Natural killer cell treated with Interleukin-12 subunit alpha and Interleukin-12 subunit beta and Interleukin-15 and Interleukin-18, amount 100 ng/mL, for 72 hours (primary cell): ENCODE measurements around the gene KCNH3. TPM values are rescaled to one million over a fixed set of nuclear protein-coding genes. Genes with fewer than 3 reads are reported as not detected.

Source experiments
- ATAC-seq, 2 donors: fragments of 150-1000 bp; cut with Tn5 transposase in 1 of 2; sonication (Bioruptor Pico), chemical (Tn5 transposase) in 1 of 2; 2 replicates each; pipeline ENCODE4 v1.10.0; 2021
- DNase-seq: peaks from one replicate; pipeline ENCODE4 v3.0.0; 2022; ENCODE audit warnings: low spot score
- H3K27ac Mint-ChIP-seq, 2 donors: 1 replicate in 1 of 2; 2 replicates in 1 of 2; pipeline ENCODE4 v1.8.0; 2022; ENCODE audit warnings: mixed read lengths in 2 of 2, mild to moderate bottlenecking in 1 of 2, moderate library complexity in 1 of 2
- H3K27me3 Mint-ChIP-seq, 2 donors: 1 replicate in 1 of 2; 2 replicates in 1 of 2; pipeline ENCODE4 v1.8.0; 2022; ENCODE audit warnings: mixed read lengths in 2 of 2
- H3K36me3 Mint-ChIP-seq: one replicate; pipeline ENCODE4 v1.8.0; 2022; ENCODE audit warnings: mixed read lengths
- H3K4me1 Mint-ChIP-seq, 2 donors: 1 replicate in 1 of 2; 2 replicates in 1 of 2; pipeline ENCODE4 v1.8.0; 2022; ENCODE audit warnings: low read depth in 2 of 2, mixed read lengths in 2 of 2, mild to moderate bottlenecking in 1 of 2
- H3K4me3 Mint-ChIP-seq: one replicate; pipeline ENCODE4 v1.8.0; 2022; ENCODE audit warnings: mixed read lengths
- H3K9me3 Mint-ChIP-seq: 2 replicates; pipeline ENCODE4 v1.8.0; 2022; ENCODE audit warnings: mixed read lengths
- total RNA-seq, 2 donors: library from RNA; stranded (reverse); gene quantifications; one replicate each; pipeline ENCODE4 v1.2.3, GENCODE V29; 2022

KCNH3 gene
- total RNA-seq, 2 donors from 2014 or later = 0.50 to 0.70 TPM

DNA sequence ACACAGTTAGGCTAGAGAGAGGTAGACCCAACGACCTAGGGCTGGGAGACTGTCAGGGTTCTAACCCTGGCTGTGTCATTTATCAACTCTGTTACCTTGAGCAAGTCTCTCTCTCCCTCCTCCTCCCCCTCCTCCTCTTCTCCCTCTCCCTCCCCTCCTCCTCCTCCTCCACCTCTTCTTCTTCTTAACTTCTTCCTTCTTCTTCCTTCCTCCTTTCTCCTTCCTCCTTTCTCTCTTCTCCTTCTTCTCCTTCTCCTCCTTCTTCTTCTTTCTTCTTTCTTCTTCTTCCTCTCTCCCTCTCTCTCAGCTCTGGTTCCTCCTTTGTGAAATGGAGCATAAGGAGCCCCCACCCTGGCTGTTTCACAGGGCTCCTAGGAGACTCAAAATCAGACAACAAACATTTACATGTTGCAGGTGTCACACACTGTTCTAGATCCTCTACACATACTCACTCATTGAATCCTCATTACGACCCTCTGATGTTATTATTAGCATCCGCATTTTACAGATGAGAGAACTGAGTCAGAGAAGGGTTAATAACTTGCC is 2.2 kb upstream of the KCNH3 start:
- no peak overlapping the region for H3K4me3 Mint-ChIP-seq
- H3K9me3 Mint-ChIP-seq = no peaks in the 10 kb centered on the region
- ATAC-seq = no peak
- H3K4me1 Mint-ChIP-seq = peaks cover 0 to 11% of the 10 kb centered on the region in 2 donors
- H3K27ac Mint-ChIP-seq = no peak overlapping the region
- DNase-seq = no peak
- no peaks in the 10 kb centered on the region for H3K36me3 Mint-ChIP-seq
- H3K27me3 Mint-ChIP-seq = peaks cover 16 to 22% of the 10 kb centered on the region in 2 donors

DNA sequence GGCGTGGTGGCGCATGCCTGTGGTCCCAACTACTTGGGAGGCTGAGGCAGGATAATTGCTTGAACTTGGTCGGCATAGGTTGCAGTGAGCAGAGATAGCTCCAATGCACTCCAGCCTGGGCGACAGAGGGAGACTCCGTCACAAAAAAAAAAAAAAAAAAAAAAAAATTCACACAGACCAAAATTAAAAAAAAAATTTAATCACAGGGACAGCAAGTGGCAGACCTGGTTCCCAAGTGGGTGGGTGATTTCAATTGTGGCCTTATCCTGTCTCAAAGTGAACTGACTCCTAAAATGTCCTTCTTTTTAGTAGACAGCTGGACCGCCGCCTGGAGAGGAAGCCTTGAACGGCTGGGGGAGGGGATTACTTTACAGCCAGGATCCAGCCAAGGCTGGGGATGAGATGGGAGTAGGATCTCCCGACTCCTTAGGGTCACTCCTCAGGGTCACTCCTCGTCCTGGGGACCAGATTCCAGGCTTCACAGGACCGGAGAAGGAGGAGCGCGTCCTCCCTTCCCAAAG is 1.5 kb upstream of the KCNH3 start:
- Mint-ChIP-seq H3K27me3 (peaks cover 18 to 22% of the 10 kb centered on the region in 2 donors), H3K4me1 (peaks cover 0 to 11% of the 10 kb centered on the region in 2 donors), H3K27ac (no peak overlapping the region), H3K36me3 (no peaks in the 10 kb centered on the region), H3K4me3 (no peak overlapping the region), H3K9me3 (no peaks in the 10 kb centered on the region)
- no peak for ATAC-seq
- DNase-seq = no peak

DNA sequence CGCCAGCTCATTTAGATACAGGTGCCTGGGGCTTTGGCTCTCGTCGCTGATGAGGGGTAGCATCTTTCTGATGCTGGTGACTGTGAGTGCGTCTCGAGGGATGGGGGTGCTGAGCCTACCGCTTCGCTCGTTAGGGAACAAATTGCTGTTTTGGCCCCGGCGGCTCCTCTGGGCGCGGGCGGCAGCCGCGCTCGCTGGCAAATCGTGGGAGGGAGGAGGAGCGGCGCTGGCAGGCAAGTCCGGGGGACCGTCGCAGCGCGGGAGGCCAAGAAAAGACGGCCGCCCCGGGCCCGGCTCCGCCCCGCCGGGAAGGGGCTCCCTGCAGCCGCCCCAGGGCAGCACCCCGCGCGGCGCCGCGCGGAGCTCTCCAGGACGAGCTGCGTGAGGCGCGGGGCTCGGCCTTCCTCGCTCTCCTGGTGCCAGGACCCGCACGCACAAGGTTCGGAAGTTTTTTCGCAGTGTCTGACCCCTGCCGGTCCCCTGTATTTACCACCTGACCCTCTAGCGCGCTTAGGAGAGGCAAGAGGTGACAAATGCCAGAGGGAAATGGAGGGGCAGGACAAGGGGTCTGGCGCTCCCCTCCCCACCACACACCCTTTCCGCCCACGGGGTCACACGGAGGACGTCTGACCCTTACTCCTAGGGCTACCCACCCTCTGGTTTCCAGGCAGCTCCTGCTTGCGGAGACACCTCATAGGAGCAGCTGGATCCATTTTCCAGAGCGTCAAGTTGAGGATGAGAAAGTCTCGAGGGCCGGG is 899 bp upstream of the KCNH3 start:
- H3K9me3 Mint-ChIP-seq = no peaks in the 10 kb centered on the region

DNA sequence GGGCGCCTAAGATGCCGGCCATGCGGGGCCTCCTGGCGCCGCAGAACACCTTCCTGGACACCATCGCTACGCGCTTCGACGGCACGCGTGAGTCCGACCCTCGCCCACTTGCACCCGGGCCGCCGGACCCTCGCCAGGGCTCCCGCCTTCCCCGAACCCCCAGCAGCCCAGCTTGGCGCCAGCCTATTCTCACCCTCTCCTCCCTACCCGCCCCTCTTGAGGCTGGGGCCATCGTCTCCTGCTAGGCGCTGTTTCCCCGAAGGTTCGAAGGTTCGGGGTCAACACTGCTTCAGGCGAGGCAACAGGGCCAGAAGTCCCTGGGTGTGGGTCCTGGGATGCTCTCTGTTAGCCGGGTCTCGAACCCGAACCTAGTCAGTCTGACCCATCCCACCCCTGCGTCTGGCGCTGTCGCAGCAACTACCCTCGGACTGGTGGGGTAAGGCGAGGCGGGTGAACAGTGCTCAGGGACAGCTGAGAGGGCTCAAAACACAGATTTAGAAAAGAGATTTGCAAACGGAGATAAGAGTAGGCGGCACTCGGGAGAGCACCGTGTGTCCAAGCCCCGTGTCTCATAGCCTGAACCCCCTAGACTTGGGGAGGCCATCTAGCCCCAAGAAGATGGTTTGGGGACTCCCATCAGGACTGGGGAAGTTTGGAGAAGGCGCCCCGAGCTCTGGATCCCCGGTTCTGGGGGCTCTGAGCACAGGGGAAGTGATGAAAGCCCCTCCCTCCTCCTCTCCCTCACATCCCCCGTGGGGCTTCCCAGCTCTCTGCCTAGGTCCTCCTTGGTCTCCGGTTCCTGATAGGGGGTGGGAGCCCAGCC is 787 bp downstream of the KCNH3 start:
- Mint-ChIP-seq H3K27me3 (peaks cover 22 to 24% of the 10 kb centered on the region in 2 donors), H3K9me3 (no peaks in the 10 kb centered on the region), H3K4me3 (peak overlapping the region; percentile 52), H3K27ac (no peak overlapping the region), H3K4me1 (peaks cover 0 to 11% of the 10 kb centered on the region in 2 donors), H3K36me3 (no peaks in the 10 kb centered on the region)
- ATAC-seq (no peak), DNase-seq (no peak)

More for the DNA sequence above, 899 bp upstream of the KCNH3 start:
- Mint-ChIP-seq H3K27ac (no peak overlapping the region), H3K36me3 (no peaks in the 10 kb centered on the region), H3K4me3 (peak overlapping the region; percentile 34), H3K27me3 (peaks cover 19 to 22% of the 10 kb centered on the region in 2 donors), H3K4me1 (peaks cover 0 to 11% of the 10 kb centered on the region in 2 donors)
- DNase-seq (no peak), ATAC-seq (peak in 1 of 2 donors; percentile 5)

DNA sequence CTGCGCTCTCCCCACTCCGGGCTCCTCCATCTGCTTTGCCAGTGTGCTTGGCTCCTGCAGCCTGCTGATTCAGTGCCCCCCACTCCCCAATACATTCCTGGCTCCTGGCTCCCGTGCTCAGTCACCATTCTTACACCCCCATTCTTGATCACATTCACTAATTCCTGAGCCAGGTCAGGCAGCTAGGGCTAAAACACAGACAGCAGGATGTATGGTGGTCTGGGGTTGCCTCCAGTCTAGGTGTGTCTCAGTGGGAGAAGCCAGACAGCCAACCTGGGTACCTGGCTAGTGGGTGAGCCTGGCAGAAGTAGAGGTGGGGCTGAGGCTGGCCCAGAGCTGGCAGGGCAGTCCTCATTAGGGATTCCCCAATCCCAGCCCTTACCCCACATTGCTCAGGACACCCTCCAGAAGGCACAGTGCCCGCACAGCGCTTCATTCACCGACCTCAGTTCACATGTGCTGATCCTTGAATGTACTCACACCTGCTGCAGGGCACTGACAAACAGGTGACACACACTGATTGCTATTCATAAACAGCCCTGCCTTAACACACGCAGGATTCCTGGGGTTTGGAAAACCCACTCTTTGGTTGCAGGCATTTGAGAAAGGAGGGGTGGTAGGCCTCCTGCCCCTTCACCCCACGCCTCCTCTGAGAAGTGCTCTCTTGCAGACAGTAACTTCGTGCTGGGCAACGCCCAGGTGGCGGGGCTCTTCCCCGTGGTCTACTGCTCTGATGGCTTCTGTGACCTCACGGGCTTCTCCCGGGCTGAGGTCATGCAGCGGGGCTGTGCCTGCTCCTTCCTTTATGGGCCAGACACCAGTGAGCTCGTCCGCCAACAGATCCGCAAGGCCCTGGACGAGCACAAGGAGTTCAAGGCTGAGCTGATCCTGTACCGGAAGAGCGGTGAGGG is 1.7 kb downstream of the KCNH3 start:
- peaks cover 0 to 11% of the 10 kb centered on the region in 2 donors for H3K4me1 Mint-ChIP-seq
- H3K4me3 Mint-ChIP-seq = peak overlapping the region; percentile 52
- H3K27me3 Mint-ChIP-seq = peaks cover 23 to 29% of the 10 kb centered on the region in 2 donors
- DNase-seq = no peak
- H3K36me3 Mint-ChIP-seq = no peaks in the 10 kb centered on the region
- ATAC-seq = no peak
- H3K9me3 Mint-ChIP-seq = no peaks in the 10 kb centered on the region
- H3K27ac Mint-ChIP-seq = no peak overlapping the region

DNA sequence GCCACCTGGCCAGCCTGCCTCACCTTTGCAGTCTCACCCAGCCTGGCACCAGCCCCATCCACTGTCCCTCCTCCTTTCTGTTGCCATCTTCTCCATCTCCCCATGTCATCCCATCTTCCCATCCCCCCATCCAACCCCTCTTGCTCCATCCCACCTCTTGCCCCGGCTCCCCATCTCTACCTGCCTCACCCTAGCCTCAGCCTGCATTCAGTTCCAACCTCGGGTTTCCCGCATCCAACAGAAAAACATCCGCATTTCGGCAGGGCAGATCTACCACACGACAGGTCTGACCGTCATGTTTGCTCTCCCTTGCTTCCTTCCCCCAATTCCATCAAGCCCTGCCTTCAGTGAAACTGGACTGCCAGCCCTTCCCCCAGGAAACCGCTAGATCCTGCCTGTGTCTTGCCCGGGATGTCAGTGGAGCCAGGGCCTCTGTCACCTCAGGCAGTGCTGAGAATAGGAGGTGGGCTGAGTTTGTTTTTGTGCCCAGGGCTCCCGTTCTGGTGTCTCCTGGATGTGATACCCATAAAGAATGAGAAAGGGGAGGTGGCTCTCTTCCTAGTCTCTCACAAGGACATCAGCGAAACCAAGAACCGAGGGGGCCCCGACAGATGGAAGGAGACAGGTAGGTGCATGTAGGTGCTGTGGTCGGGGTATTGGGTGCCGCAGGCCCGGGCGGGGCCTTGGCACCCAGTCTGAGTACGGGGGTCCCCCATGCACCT is 2.5 kb downstream of the KCNH3 start:
- Mint-ChIP-seq H3K27me3 (peaks cover 26 to 28% of the 10 kb centered on the region in 2 donors), H3K4me3 (no peak overlapping the region), H3K27ac (no peak overlapping the region), H3K4me1 (peaks cover 0 to 11% of the 10 kb centered on the region in 2 donors), H3K36me3 (no peaks in the 10 kb centered on the region), H3K9me3 (no peaks in the 10 kb centered on the region)
- no peak for DNase-seq
- no peak for ATAC-seq

DNA sequence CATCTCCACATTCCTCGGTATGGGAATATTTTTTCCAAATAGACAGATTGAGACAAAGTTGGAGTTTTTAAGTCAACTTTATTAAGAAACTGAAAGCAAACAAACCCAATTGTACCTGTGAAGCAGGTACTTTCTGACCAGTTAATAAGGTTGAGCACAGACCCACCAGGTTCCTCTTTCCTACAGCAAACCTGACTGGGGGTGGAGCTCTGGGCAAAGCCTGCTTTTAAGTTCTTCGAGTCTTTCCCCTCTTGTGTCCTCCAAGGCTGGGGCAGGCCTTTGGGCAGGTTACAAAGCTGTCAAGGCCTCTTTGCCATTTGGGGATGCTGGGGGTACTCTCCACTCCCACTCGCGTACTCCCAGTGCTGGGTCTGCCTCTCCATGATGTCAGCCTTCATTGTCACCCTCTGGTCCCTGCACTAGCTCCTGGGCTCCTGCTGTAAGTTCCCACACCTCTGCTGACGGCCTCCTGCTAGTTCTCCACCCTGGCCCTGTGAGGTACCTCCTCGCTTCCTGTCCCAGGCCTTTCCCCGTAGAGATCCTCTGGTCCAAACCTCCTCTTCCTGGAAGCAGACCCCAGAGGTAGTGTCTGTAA is 3.2 kb downstream of the KCNH3 start:
- Mint-ChIP-seq H3K27ac (no peak overlapping the region), H3K27me3 (peaks cover 21% of the 10 kb centered on the region in 2 donors), H3K9me3 (no peaks in the 10 kb centered on the region), H3K4me1 (peaks cover 0 to 11% of the 10 kb centered on the region in 2 donors), H3K4me3 (no peak overlapping the region), H3K36me3 (no peaks in the 10 kb centered on the region)
- no peak for ATAC-seq
- DNase-seq = no peak

DNA sequence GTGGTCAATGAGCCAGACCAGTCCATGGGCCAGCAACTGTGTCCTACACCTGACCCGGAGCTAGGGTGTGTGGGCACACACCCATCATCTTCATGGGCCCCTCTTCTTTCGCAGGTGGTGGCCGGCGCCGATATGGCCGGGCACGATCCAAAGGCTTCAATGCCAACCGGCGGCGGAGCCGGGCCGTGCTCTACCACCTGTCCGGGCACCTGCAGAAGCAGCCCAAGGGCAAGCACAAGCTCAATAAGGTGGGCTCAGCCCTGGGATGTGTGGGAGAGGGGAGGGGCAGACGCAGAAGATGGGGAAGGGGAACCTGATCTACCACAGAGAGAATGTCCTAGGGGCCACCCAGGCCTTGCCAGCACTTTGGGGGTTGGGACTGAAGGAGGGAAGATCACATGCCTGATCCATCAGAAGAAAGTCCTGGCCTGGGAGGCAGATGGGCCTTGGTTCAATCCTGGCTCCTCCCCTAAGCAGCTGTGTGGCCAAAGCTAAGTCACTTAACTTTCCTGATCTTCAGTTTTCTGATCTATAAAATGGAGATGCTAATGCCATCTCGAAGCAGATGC is 3.8 kb downstream of the KCNH3 start:
- Mint-ChIP-seq H3K9me3 (no peaks in the 10 kb centered on the region), H3K4me3 (no peak overlapping the region), H3K36me3 (no peaks in the 10 kb centered on the region), H3K27me3 (peaks cover 14 to 26% of the 10 kb centered on the region in 2 donors), H3K27ac (no peak overlapping the region), H3K4me1 (peaks cover 0 to 9% of the 10 kb centered on the region in 2 donors)
- DNase-seq (no peak), ATAC-seq (no peak)

DNA sequence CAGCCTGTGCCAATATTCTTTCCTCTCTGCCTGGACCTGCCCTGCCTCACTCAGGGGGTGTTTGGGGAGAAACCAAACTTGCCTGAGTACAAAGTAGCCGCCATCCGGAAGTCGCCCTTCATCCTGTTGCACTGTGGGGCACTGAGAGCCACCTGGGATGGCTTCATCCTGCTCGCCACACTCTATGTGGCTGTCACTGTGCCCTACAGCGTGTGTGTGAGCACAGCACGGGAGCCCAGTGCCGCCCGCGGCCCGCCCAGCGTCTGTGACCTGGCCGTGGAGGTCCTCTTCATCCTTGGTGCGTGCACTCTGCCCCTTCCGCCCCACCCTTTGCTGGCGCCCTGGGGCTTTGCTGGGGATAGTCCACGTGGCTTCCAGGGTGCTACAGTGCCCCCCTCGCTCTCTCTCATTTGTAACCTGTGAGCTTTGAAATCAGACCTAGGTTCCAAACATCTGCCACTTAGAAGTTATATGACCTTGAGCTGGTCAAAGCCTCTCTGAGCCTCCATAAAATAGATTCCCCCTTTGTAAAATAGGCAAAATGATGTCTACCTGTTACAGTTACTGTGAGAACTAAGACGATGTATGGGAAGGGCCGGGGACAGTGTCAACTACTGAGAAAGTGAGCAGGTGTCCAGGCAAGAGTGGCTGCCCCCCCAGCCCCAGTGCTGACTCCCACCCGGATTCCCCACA is 4.5 kb downstream of the KCNH3 start:
- Mint-ChIP-seq H3K27ac (no peak overlapping the region), H3K4me3 (no peak overlapping the region), H3K27me3 (peaks cover 20 to 29% of the 10 kb centered on the region in 2 donors)

DNA sequence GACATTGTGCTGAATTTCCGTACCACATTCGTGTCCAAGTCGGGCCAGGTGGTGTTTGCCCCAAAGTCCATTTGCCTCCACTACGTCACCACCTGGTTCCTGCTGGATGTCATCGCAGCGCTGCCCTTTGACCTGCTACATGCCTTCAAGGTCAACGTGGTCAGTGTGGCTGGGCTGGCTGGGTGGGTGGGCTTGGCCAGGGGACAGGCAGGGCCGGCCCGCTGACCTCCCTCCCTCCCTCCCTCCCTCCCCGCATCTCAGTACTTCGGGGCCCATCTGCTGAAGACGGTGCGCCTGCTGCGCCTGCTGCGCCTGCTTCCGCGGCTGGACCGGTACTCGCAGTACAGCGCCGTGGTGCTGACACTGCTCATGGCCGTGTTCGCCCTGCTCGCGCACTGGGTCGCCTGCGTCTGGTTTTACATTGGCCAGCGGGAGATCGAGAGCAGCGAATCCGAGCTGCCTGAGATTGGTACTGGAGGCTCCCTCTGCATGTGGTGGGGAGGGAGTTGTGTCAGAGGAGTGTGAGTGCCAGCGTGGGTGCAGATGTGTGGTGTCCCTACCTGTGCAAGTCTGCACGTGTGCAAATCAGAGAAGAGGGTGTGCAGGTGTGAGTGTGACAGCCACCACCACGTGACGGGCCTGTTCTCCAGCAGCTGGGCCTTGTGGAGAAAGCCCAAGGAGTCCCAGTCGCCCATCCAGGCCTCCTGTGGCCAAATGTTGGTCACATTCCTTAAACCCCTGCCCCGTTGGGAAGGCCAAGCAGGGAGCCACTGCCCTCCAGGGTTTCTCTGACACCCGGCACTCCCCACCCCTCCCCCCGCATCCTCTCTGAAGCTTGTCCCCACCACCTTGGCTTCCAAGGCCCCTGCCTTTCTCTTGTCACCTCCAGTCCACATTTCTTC is 5.3 kb downstream of the KCNH3 start:
- ATAC-seq (no peak), DNase-seq (no peak)
- Mint-ChIP-seq H3K36me3 (no peaks in the 10 kb centered on the region), H3K27ac (no peak overlapping the region), H3K27me3 (peaks cover 21 to 29% of the 10 kb centered on the region in 2 donors), H3K9me3 (no peaks in the 10 kb centered on the region), H3K4me1 (peaks cover 0 to 18% of the 10 kb centered on the region in 2 donors), H3K4me3 (no peak overlapping the region)

More for the DNA sequence above, 4.5 kb downstream of the KCNH3 start:
- Mint-ChIP-seq H3K4me1 (peaks cover 0 to 12% of the 10 kb centered on the region in 2 donors), H3K9me3 (no peaks in the 10 kb centered on the region), H3K36me3 (no peaks in the 10 kb centered on the region)
- DNase-seq (no peak), ATAC-seq (no peak)

DNA sequence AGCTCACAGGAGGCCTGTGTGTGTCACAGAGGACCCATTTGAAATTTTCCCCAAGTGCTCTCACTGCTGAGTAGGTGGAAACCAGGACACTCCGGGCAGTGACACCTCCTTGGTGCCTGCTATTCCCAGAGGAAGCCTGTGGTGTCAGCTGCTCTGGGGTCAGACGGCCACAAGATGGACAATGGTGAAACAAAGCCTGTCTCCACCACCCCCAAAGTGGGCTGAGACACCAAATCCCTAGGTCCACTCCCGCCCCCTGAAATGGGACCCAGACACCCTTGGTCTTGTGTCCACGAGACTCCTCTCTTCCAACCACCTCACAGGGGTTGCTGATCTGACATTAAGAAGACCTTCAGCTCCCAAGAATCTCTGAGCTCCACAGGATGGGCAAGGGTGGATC is 7.0 kb downstream of the KCNH3 start:
- Mint-ChIP-seq H3K4me1 (peaks cover 0 to 13% of the 10 kb centered on the region in 2 donors), H3K9me3 (no peaks in the 10 kb centered on the region), H3K27me3 (peaks cover 14 to 26% of the 10 kb centered on the region in 2 donors), H3K36me3 (no peaks in the 10 kb centered on the region), H3K27ac (no peak overlapping the region), H3K4me3 (no peak overlapping the region)
- DNase-seq (no peak), ATAC-seq (no peak)
